ENCODE data around the gene PLA2G2E.
A peak's percentile ranks its signal among the peaks of the same experiment; 100 is the strongest.

Gene PLA2G2E

GRCh38 chr1:19923137-19923952 lies at the start of gene PLA2G2E:
PLA2G2E (minus strand) TSS chr1:19923617; CDS start chr1:19923559, 58 bp downstream.
- no peak for DNase-seq (ENCODE audit: low spot score)

GRCh38 chr1:19971664-19972063 lies 48.2 kb upstream of the PLA2G2E start:
- no peak for DNase-seq (ENCODE audit: low spot score)

DNA sequence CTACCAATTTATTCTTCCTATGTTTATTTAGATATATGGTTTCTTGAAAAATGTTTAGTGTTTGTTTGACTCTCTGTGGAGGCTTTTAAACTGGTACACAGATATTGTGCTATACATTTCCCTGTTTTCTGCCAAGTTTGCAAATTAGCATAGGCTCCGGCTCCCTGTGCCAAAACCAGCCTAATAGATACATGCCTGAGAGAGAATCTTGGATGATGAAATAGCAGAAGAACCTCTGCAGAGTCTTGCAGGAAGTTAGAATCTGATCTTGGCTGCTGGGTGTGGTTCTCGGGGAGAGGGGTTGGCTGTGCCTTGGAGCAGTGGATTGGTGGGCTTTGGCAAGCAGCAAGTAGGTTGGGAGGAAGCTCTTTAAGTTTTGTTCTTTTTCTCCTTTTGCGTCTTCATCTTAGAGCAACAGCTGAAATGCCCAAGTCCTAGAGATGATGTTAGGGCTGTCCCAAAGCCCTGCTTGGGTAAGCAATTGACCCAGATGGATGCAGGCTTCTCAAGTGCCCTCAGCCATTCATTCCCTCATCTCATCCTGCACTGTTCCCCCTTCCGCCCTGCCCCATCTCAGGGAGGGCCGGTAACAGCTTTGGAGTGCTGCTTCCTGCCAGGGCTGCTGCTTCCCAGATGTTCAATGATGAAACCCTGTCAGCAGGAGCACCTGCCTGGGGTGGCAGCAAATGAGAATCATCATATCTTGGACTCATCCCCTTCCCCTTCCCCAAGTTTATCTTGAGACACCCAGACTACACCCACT lies 46.7 kb upstream of the PLA2G2E start:
- DNase-seq (ENCODE audit: low spot score): no peak

- DNase-seq (ENCODE audit: low spot score): no peak
These were observed 44.4 kb upstream of the PLA2G2E start for GRCh38 chr1:19967808-19968207.

DNA sequence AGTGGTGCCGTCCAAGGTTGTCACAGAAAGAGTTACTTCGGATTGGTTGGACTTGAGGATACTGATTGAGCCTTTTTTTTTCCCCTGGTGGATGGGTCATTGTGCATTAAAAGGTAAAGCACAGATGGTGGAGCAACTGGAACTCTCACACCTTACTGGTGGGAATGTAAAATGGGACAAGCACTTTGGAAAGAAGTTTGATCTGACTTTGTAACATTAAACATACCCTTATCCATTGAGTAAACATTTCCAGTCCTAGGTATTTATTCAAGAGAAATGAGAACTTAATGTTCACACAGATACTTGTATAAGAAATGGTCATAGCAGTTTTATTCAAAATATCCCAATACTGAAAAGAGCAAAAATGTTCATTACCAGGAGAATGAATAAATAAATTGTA lies 41.1 kb upstream of the PLA2G2E start:
- DNase-seq (ENCODE audit: low spot score): no peak

GRCh38 chr1:19963636-19964035 lies 40.2 kb upstream of the PLA2G2E start:
- no peak for DNase-seq (ENCODE audit: low spot score)

GRCh38 chr1:19960591-19960990 lies 37.2 kb upstream of the PLA2G2E start:
- DNase-seq (ENCODE audit: low spot score): no peak

GRCh38 chr1:19957779-19958178 lies 34.4 kb upstream of the PLA2G2E start:
- DNase-seq (ENCODE audit: low spot score): no peak

GRCh38 chr1:19955534-19956170 lies 32.2 kb upstream of the PLA2G2E start:
- no peak for DNase-seq (ENCODE audit: low spot score)

GRCh38 chr1:19954059-19954458 lies 30.6 kb upstream of the PLA2G2E start:
- no peak for DNase-seq (ENCODE audit: low spot score)

GRCh38 chr1:19949016-19949415 lies 25.6 kb upstream of the PLA2G2E start:
- DNase-seq (ENCODE audit: low spot score): peak; percentile 15

GRCh38 chr1:19946971-19947370 lies 23.6 kb upstream of the PLA2G2E start:
- DNase-seq (ENCODE audit: low spot score): no peak

GRCh38 chr1:19946331-19946751 lies 22.9 kb upstream of the PLA2G2E start:
- no peak for DNase-seq (ENCODE audit: low spot score)

GRCh38 chr1:19945914-19946313 lies 22.5 kb upstream of the PLA2G2E start:
- DNase-seq (ENCODE audit: low spot score): no peak

- DNase-seq (ENCODE audit: low spot score): no peak
These were observed 19.2 kb upstream of the PLA2G2E start for GRCh38 chr1:19942657-19943056.

DNA sequence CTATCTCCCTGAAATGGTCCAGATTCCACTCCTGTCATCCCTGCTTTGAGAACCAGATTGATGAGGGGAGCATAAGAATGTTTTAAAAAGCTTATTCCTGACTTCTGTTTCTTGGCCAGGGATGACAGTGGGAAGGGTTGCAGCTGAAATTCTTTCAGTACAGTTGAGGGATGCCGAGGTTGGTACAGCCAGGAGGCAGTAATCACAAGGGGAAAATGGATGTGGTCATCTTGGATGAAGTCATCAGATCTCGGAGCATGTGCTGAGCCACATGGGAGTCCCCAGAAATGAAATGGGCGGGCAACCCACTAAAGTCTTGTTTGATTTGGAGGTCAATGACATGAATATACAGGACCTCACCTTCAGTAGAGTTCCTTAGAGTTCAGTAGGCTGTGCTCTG lies 18.7 kb upstream of the PLA2G2E start:
- no peak for DNase-seq (ENCODE audit: low spot score)

GRCh38 chr1:19941206-19941568 lies 17.8 kb upstream of the PLA2G2E start:
- peak; percentile 15 for DNase-seq (ENCODE audit: low spot score)

- no peak for DNase-seq (ENCODE audit: low spot score)
These were observed 17.2 kb upstream of the PLA2G2E start for GRCh38 chr1:19940486-19941205.

DNA sequence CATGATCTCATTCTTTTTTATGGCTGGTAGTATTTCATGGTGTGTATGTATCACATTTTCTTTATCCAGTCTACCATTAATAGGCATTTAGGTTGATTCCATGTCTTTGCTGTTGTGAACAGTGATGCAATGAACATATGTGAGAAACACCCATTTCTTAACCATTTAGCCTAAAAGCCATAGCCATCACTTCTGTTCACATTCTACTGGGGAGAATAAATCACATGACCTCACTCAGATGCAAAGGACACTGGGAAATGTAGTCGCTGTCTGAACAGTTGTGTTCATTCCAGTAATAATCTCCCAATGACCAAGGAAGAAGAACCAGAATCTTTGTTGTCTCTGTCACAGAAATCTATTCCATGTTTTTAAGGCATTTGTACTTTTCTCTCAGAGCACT lies 15.1 kb upstream of the PLA2G2E start:
- DNase-seq (ENCODE audit: low spot score): no peak

- no peak for DNase-seq (ENCODE audit: low spot score)
These were observed 12.8 kb upstream of the PLA2G2E start for GRCh38 chr1:19936061-19936750.

DNA sequence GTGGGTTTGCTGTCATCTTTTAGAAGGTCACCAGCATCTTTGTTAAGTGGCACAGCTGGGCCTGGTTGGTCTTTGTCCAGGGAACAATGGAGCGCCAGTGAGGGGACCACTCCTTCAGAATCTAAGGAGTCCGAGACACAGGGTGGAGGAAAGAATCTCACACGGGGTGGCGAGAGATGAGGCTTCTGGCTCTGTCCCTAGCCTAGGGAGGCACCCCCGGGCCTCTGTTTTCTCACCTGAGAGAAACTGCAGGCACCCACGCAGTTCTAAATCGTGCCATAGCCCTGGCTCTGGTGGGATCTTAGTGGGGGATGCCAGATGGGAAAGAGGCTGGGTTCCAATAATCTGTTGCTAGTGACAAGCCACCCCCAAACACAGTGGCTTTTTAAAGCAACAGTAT lies 10.9 kb upstream of the PLA2G2E start:
- peak; percentile 40 for DNase-seq (ENCODE audit: low spot score)

- no peak for DNase-seq (ENCODE audit: low spot score)
These were observed 9.4 kb upstream of the PLA2G2E start for GRCh38 chr1:19932866-19933265.
